Neural progenitor cell (in vitro differentiated cells): ENCODE measurements around the gene COL23A1. TPM values are rescaled to one million over a fixed set of nuclear protein-coding genes. Genes with fewer than 3 reads are reported as not detected.

Experiments used
- DNase-seq: peaks from one replicate; pipeline ENCODE4 v3.0.0-alpha.2; 2016; ENCODE audit warnings: low spot score
- H2AFZ ChIP-seq: fragments of 200-600 bp; sonication (generic); replicated peaks from 2 replicates; pipeline ENCODE4 v1.6.1; 2016; ENCODE audit warnings: antibody characterized with exemption
- H3F3A ChIP-seq: fragments of 200-600 bp; sonication (generic); 2 replicates; pipeline ENCODE4 v1.6.1; 2016; ENCODE audit warnings: antibody characterized with exemption, low read depth
- H3K27ac ChIP-seq: fragments of 200-600 bp; sonication (generic); 2 replicates; pipeline ENCODE4 v1.5.1; 2016; ENCODE audit warnings: mild to moderate bottlenecking
- H3K27me3 ChIP-seq: fragments of 200-600 bp; sonication (generic); 2 replicates; pipeline ENCODE4 v1.6.1; 2016; ENCODE audit warnings: mild to moderate bottlenecking, moderate library complexity
- H3K36me3 ChIP-seq: fragments of 200-600 bp; sonication (generic); 2 replicates; pipeline ENCODE4 v1.5.1; 2016
- H3K4me1 ChIP-seq: fragments of 200-600 bp; sonication (generic); 2 replicates; pipeline ENCODE4 v1.6.1; 2016; ENCODE audit warnings: mixed run types
- H3K4me2 ChIP-seq: fragments of 200-600 bp; sonication (generic); 2 replicates; pipeline ENCODE4 v1.6.1; 2016
- H3K4me3 ChIP-seq: fragments of 200-600 bp; sonication (generic); 2 replicates; pipeline ENCODE4 v1.5.1; 2016
- H3K79me2 ChIP-seq: fragments of 200-600 bp; sonication (generic); 2 replicates; pipeline ENCODE4 v1.6.1; 2016; ENCODE audit warnings: low read depth
- H3K9ac ChIP-seq: fragments of 200-600 bp; sonication (generic); 2 replicates; pipeline ENCODE4 v1.6.1; 2016
- H3K9me3 ChIP-seq: fragments of 200-600 bp; sonication (generic); 2 replicates; pipeline ENCODE4 v1.5.1; 2016; ENCODE audit warnings: low read depth
- H4K20me1 ChIP-seq: fragments of 200-600 bp; sonication (generic); 2 replicates; pipeline ENCODE4 v1.6.1; 2016; ENCODE audit warnings: low read depth
- H3K27ac Mint-ChIP-seq: 3 replicates; pipeline ENCODE4 v1.8.0; 2021; ENCODE audit warnings: mixed read lengths
- H3K27me3 Mint-ChIP-seq: 2 replicates; pipeline ENCODE4 v1.8.0; 2022; ENCODE audit warnings: low read depth, mild to moderate bottlenecking, inconsistent platforms, moderate library complexity, mixed read lengths; ENCODE audit not compliant: insufficient read depth
- H3K36me3 Mint-ChIP-seq: 3 replicates; pipeline ENCODE4 v1.8.0; 2021; ENCODE audit warnings: mixed read lengths
- H3K4me1 Mint-ChIP-seq: 3 replicates; pipeline ENCODE4 v1.8.0; 2021; ENCODE audit warnings: mixed read lengths
- H3K4me3 Mint-ChIP-seq: 3 replicates; pipeline ENCODE4 v1.8.0; 2021; ENCODE audit warnings: mild to moderate bottlenecking, moderate library complexity, mixed read lengths
- H3K9me3 Mint-ChIP-seq: 3 replicates; pipeline ENCODE4 v1.8.0; 2020; ENCODE audit warnings: mixed read lengths
- CTCF ChIP-seq: fragments of 200-600 bp; sonication (generic); IDR thresholded peaks from 2 replicates; pipeline ENCODE4 v1.5.1; 2017; ENCODE audit warnings: antibody characterized with exemption, mild to moderate bottlenecking
- EZH2 ChIP-seq: fragments of 200-600 bp; sonication (generic); IDR thresholded peaks from 2 replicates; pipeline ENCODE4 v1.6.1; 2017; ENCODE audit warnings: antibody characterized with exemption, mild to moderate bottlenecking, moderate library complexity
- EZH2phosphoT487 ChIP-seq: fragments of 200-600 bp; sonication (generic); IDR thresholded peaks from 2 replicates; pipeline ENCODE4 v1.6.1; 2017; ENCODE audit warnings: antibody characterized with exemption
- total RNA-seq: library from RNA; depleted of rRNA; stranded (reverse); fragments of >200 nt; gene quantifications from 2 replicates; pipeline ENCODE4 v1.2.3, GENCODE V29; 2015; ENCODE audit warnings: low replicate concordance

COL23A1 gene
- total RNA-seq, 1 donor from 2014 or later: not detected

- Mint-ChIP-seq H3K4me1 (no peaks in the 10 kb centered on the region), H3K36me3 (peaks cover 65% of the 10 kb centered on the region)
- TF ChIP-seq CTCF: no peak
These were observed 15.6 kb upstream of the COL23A1 start for GRCh38 chr5:178605788-178606187.

GRCh38 chr5:178602752-178603151 lies 12.6 kb upstream of the COL23A1 start:
- no peak for DNase-seq
- H3K4me3 ChIP-seq: no peak overlapping the region
- no peak overlapping the region for H2AFZ ChIP-seq
- Mint-ChIP-seq H3K4me3 (no peak overlapping the region), H3K4me1 (no peaks in the 10 kb centered on the region), H3K9me3 (peaks cover 19% of the 10 kb centered on the region), H3K27me3 (no peaks in the 10 kb centered on the region), H3K27ac (no peak overlapping the region), H3K36me3 (peaks cover 67% of the 10 kb centered on the region)
- H3K36me3 ChIP-seq: peaks cover 35% of the 10 kb centered on the region
- H3K9ac ChIP-seq: no peak overlapping the region
- H3K27me3 ChIP-seq: no peaks in the 10 kb centered on the region
- H3K4me1 ChIP-seq: no peaks in the 10 kb centered on the region
- H3K27ac ChIP-seq: no peak overlapping the region
- TF ChIP-seq EZH2phosphoT487 (no peak), CTCF (no peak), EZH2 (no peak)
- H3K4me2 ChIP-seq: no peak overlapping the region
- H4K20me1 ChIP-seq: no peaks in the 10 kb centered on the region
- no peaks in the 10 kb centered on the region for H3F3A ChIP-seq
- H3K79me2 ChIP-seq: no peaks in the 10 kb centered on the region
- H3K9me3 ChIP-seq: no peaks in the 10 kb centered on the region

More at GRCh38 chr5:178605788-178606187, 15.6 kb upstream of the COL23A1 start:
- Histone ChIP-seq H3K4me1 (no peaks in the 10 kb centered on the region), H3K4me2 (no peak overlapping the region), H3K27ac (no peak overlapping the region), H3K79me2 (no peaks in the 10 kb centered on the region), H3F3A (no peaks in the 10 kb centered on the region), H3K9ac (no peak overlapping the region), H4K20me1 (no peaks in the 10 kb centered on the region), H2AFZ (no peak overlapping the region), H3K9me3 (no peaks in the 10 kb centered on the region), H3K27me3 (no peaks in the 10 kb centered on the region), H3K36me3 (peaks cover 48% of the 10 kb centered on the region), H3K4me3 (no peak overlapping the region)
- DNase-seq: no peak
- H3K9me3 Mint-ChIP-seq: peaks cover 14% of the 10 kb centered on the region
- no peaks in the 10 kb centered on the region for H3K27me3 Mint-ChIP-seq
- H3K27ac Mint-ChIP-seq: no peak overlapping the region
- H3K4me3 Mint-ChIP-seq: no peak overlapping the region

- Histone ChIP-seq H3K27ac (no peak overlapping the region), H3K27me3 (peaks cover 13% of the 10 kb centered on the region), H3K79me2 (no peaks in the 10 kb centered on the region), H2AFZ (no peak overlapping the region), H3K4me3 (no peak overlapping the region), H4K20me1 (no peaks in the 10 kb centered on the region), H3K4me1 (peaks cover 2% of the 10 kb centered on the region), H3K9me3 (peaks cover 14% of the 10 kb centered on the region), H3K9ac (no peak overlapping the region), H3K36me3 (peaks cover 5% of the 10 kb centered on the region), H3K4me2 (no peak overlapping the region), H3F3A (no peaks in the 10 kb centered on the region)
- DNase-seq: no peak
- Mint-ChIP-seq H3K9me3 (peaks cover 31% of the 10 kb centered on the region), H3K36me3 (peaks cover 38% of the 10 kb centered on the region), H3K27me3 (peaks cover 3% of the 10 kb centered on the region), H3K4me3 (no peak overlapping the region), H3K4me1 (peaks cover 3% of the 10 kb centered on the region), H3K27ac (no peak overlapping the region)
- TF ChIP-seq EZH2phosphoT487: no peak
- no peak for TF ChIP-seq CTCF
These were observed 5.6 kb upstream of the COL23A1 start for GRCh38 chr5:178595750-178596149.
